Activated CD4-positive, alpha-beta T cell treated with anti-CD3 and anti-CD28 coated beads, Interleukin-2, amount 50 U/mL, for 16 hours (primary cell): ENCODE data around the gene GPR3.

Experiments
- DNase-seq: peaks from one replicate; pipeline ENCODE4 v3.0.0-alpha.2; 2020

Gene GPR3

GRCh38 chr1:27359822-27360158, 32.6 kb upstream of the GPR3 start:
- DNase-seq: no peak

GRCh38 chr1:27360159-27361043, 32.0 kb upstream of the GPR3 start:
- no peak for DNase-seq

- no peak for DNase-seq
These were observed 31.4 kb upstream of the GPR3 start for GRCh38 chr1:27361044-27361402.

GRCh38 chr1:27361553-27361952, 30.9 kb upstream of the GPR3 start:
- no peak for DNase-seq

GRCh38 chr1:27363766-27364695, 28.4 kb upstream of the GPR3 start:
- DNase-seq: no peak

GRCh38 chr1:27364696-27365371, 27.6 kb upstream of the GPR3 start:
- DNase-seq: no peak

GRCh38 chr1:27365372-27366112, 26.9 kb upstream of the GPR3 start:
- peak; percentile 82 for DNase-seq

GRCh38 chr1:27366113-27366410, 26.4 kb upstream of the GPR3 start:
- peak; percentile 76 for DNase-seq

GRCh38 chr1:27366411-27367159, 25.8 kb upstream of the GPR3 start, which contains the start of gene MAP3K6:
Gene MAP3K6, minus strand, starts transcription at chr1:27366961. Its CDS starts 364 bp downstream, at chr1:27366597.
- DNase-seq: peak; percentile 51

GRCh38 chr1:27367160-27367650, 25.2 kb upstream of the GPR3 start:
- no peak for DNase-seq

- no peak for DNase-seq
These were observed 23.4 kb upstream of the GPR3 start for GRCh38 chr1:27368869-27369582.

- DNase-seq: no peak
These were observed 20.2 kb upstream of the GPR3 start for GRCh38 chr1:27372022-27372807.

- no peak for DNase-seq
These were observed 19.4 kb upstream of the GPR3 start for GRCh38 chr1:27372808-27373690.

- DNase-seq: no peak
These were observed 17.9 kb upstream of the GPR3 start, which contains the start of gene FCN3 for GRCh38 chr1:27374362-27375086. Gene FCN3, minus strand, starts transcription at chr1:27374824. Its CDS starts 6 bp downstream, at chr1:27374818.

GRCh38 chr1:27377760-27378495, 14.5 kb upstream of the GPR3 start:
- no peak for DNase-seq

- no peak for DNase-seq
These were observed 12.8 kb upstream of the GPR3 start for GRCh38 chr1:27379564-27380122.

GRCh38 chr1:27380224-27380623, 12.2 kb upstream of the GPR3 start:
- no peak for DNase-seq
